Body of pancreas (tissue), 4 donors: Measurements from ENCODE around the gene LGALS13. TPM values are rescaled to one million over a fixed set of nuclear protein-coding genes. Genes with fewer than 3 reads are reported as not detected.

Experiments used
- ATAC-seq: fragments of 150-250 bp; one replicate; pipeline ENCODE4 v1.9.1; 2016
- DNase-seq, 4 donors: peaks; one replicate each; pipeline ENCODE4 v3.0.0-alpha.2; 2019
- H3K27ac ChIP-seq, 4 donors: fragments of 200-600 bp; sonication (generic); 1 replicate in 3 of 4; 2 replicates in 1 of 4; pipeline versions ENCODE4 v1.5.1 to v1.6.1; 2016 to 2019; ENCODE audit warnings: mild to moderate bottlenecking in 1 of 4, mixed read lengths in 1 of 4, moderate library complexity in 1 of 4
- H3K27me3 ChIP-seq, 2 donors: fragments of 200-600 bp; sonication (generic); one replicate each; pipeline ENCODE4 v1.6.0; 2016; ENCODE audit warnings: mild to moderate bottlenecking in 1 of 2
- H3K36me3 ChIP-seq, 2 donors: fragments of 200-600 bp; sonication (generic); replicated peaks in 1 of 2; 2 replicates each; pipeline ENCODE4 v1.5.1; 2016; ENCODE audit warnings: low read depth in 2 of 2; ENCODE audit not compliant: insufficient read depth in 1 of 2
- H3K4me1 ChIP-seq: fragments of 200-600 bp; sonication (generic); one replicate; pipeline ENCODE4 v1.6.0; 2016
- H3K4me3 ChIP-seq, 2 donors: fragments of 200-600 bp; sonication (generic); 1 replicate in 1 of 2; 2 replicates in 1 of 2; pipeline ENCODE4 v1.5.1; 2016 to 2019
- H3K9me3 ChIP-seq, 3 donors: fragments of 200-600 bp; sonication (generic); 1 replicate in 2 of 3; 2 replicates in 1 of 3; pipeline ENCODE4 v1.5.1; 2016
- POLR2A ChIP-seq, 3 donors: fragments of 450-650 bp; IDR thresholded peaks; one replicate each; pipeline ENCODE4 v1.6.1; 2016; ENCODE audit warnings: antibody characterized with exemption in 3 of 3, mild to moderate bottlenecking in 2 of 3
- WGBS, 2 donors: methylation state at CpG; one replicate each; pipeline ENCODE4 v1.1.5; 2017; 5-methylcytosine and 5-hydroxymethylcytosine counted together
- intact Hi-C: fragments of 100-400 bp; cut with DNase I; formaldehyde crosslinking; loops from one replicate; pipeline ENCODE4 v1.15.1; 2023
- total RNA-seq, 2 donors: library from RNA; depleted of rRNA; stranded (reverse); fragments of >200 nt; gene quantifications; one replicate each; pipeline ENCODE4 v1.1.0, GENCODE V29; 2016
- TF ChIP-seq, protein P1 (sequence below), 7 experiments: fragments of 450-650 bp in 4 of 7; fragments of 200-600 bp in 3 of 7; sonication (generic) in 3 of 7; IDR thresholded peaks; one replicate each; pipeline ENCODE4 v1.5.1; 2016 to 2019; ENCODE audit warnings: antibody characterized with exemption in 7 of 7

The LGALS13 gene
- total RNA-seq, 2 donors from 2014 or later: not detected

DNA sequence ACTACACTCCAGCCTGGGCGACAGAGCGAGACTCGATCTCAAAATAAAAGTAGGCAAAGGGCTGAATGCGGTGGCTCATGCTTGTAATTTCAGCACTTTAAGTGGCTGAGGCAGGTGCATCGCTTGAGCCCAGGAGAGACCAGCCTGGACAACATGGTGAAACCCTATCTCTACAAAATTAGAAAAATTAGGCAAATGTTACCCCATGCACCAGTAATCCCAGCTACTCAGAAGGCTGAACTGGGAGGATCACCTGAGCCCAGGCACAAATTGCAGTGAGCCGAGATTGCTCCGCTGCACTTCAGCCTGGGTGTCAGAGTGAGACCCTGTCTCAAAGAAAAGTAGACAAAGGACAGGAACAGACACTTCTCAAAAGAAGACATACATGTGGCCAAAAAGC is 9.9 kb upstream of the LGALS13 start:
- no peaks in the 10 kb centered on the region for H3K9me3 ChIP-seq
- ATAC-seq: no peak
- H3K36me3 ChIP-seq: no peaks in the 10 kb centered on the region
- no peaks in the 10 kb centered on the region for H3K4me1 ChIP-seq
- WGBS, 2 donors: 69 to 79% methylated on average over 7 of the region's 7 CpGs
- TF ChIP-seq POLR2A (IDR thresholded peaks at IDR 0.05): no peak
- TF ChIP-seq, protein P1, sequence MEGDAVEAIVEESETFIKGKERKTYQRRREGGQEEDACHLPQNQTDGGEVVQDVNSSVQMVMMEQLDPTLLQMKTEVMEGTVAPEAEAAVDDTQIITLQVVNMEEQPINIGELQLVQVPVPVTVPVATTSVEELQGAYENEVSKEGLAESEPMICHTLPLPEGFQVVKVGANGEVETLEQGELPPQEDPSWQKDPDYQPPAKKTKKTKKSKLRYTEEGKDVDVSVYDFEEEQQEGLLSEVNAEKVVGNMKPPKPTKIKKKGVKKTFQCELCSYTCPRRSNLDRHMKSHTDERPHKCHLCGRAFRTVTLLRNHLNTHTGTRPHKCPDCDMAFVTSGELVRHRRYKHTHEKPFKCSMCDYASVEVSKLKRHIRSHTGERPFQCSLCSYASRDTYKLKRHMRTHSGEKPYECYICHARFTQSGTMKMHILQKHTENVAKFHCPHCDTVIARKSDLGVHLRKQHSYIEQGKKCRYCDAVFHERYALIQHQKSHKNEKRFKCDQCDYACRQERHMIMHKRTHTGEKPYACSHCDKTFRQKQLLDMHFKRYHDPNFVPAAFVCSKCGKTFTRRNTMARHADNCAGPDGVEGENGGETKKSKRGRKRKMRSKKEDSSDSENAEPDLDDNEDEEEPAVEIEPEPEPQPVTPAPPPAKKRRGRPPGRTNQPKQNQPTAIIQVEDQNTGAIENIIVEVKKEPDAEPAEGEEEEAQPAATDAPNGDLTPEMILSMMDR (IDR thresholded peaks at IDR 0.05): no peak
- DNase-seq: no peak
- H3K4me3 ChIP-seq: no peak overlapping the region
- no peak overlapping the region for H3K27ac ChIP-seq
- intact Hi-C loops: no loop called here
- H3K27me3 ChIP-seq: no peaks in the 10 kb centered on the region

DNA sequence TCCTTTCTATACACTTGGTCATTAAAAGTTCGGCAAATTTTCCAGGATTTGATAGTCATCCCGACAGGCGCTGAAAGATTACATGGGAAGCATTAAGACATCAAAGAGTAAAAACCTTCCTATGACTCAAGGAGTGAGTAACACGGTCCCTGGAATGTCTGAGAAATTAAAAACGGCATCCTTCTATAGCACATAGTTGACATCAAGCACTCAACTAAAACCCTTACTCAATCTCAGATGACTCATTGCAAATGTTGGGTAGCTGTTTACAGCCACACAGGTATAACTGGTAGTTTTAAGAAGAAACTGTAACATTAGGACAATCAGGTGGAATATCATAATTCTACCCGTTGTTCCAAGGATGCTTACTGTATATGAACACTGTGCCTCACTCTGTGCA is 6.4 kb upstream of the LGALS13 start:
- H3K27me3 ChIP-seq: no peaks in the 10 kb centered on the region

DNA sequence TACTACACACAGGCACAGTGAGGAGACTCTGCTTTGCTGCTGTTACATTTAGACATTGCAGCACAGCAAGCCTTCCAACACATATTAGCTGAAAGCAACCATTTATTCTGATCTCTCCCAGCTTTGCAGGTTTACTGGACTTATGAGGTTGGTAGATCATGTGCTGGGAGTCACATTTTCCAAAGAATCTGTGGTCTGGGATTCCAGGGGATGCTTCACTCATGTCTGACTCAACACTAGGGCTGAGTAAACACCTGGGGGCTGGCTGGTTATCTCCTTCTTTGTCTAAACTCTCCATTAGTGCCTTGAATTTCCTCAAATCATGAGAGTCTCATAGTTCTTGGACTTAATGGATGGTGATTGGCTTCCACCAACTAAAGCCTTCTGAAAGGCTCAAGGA is 5.4 kb upstream of the LGALS13 start:
- no peak for TF ChIP-seq POLR2A (IDR thresholded peaks at IDR 0.05)
- TF ChIP-seq, protein P1 (IDR thresholded peaks at IDR 0.05): no peak
- no peak for ATAC-seq

More for the DNA sequence above, 6.4 kb upstream of the LGALS13 start:
- no peak overlapping the region for H3K4me3 ChIP-seq
- H3K9me3 ChIP-seq: peaks cover 0 to 4% (median 0%) of the 10 kb centered on the region in 3 donors
- H3K27ac ChIP-seq: no peak overlapping the region
- H3K4me1 ChIP-seq: no peaks in the 10 kb centered on the region
- no peaks in the 10 kb centered on the region for H3K36me3 ChIP-seq
- 59 to 66% methylated on average over 6 of the region's 6 CpGs for WGBS, 2 donors
- ATAC-seq (no peak), DNase-seq (no peak)
- intact Hi-C loops: no loop called here
- TF ChIP-seq, protein P1 (IDR thresholded peaks at IDR 0.05): no peak
- no peak for TF ChIP-seq POLR2A (IDR thresholded peaks at IDR 0.05)

DNA sequence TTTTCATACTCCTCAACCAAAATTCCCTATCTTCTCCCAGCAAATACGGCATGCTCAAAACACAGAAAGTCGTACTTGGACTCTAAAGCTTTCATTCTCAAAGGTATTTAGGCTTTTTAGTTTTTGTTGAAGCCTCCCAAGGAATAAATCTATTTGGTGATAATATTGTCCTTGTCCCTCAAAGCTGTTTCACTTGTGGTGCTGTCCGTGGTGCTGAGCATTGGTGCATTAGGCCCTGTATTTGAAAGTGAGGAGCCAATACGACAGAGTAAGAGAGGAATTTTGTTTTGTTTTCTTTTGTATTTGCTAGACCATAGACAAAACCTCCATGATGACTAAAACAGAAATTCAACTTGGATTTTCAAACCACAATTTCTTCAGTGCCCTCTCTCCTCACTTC is 3.2 kb upstream of the LGALS13 start:
- no peaks in the 10 kb centered on the region for H3K4me1 ChIP-seq
- 12 to 17% methylated on average over 4 of the region's 4 CpGs for WGBS, 2 donors
- no peak overlapping the region for H3K4me3 ChIP-seq
- H3K36me3 ChIP-seq: no peaks in the 10 kb centered on the region
- H3K9me3 ChIP-seq: peaks cover 0 to 4% (median 0%) of the 10 kb centered on the region in 3 donors
- no peaks in the 10 kb centered on the region for H3K27me3 ChIP-seq
- no peak overlapping the region for H3K27ac ChIP-seq
- DNase-seq (no peak), ATAC-seq (no peak)
- TF ChIP-seq POLR2A (IDR thresholded peaks at IDR 0.05): no peak
- TF ChIP-seq, protein P1 (IDR thresholded peaks at IDR 0.05): no peak
- intact Hi-C loops: no loop called here

More for the DNA sequence above, 5.4 kb upstream of the LGALS13 start:
- H3K4me1 ChIP-seq: no peaks in the 10 kb centered on the region
- H3K27me3 ChIP-seq: no peaks in the 10 kb centered on the region
- intact Hi-C loops: no loop called here
- no peak overlapping the region for H3K27ac ChIP-seq
- peaks cover 0 to 4% (median 0%) of the 10 kb centered on the region in 3 donors for H3K9me3 ChIP-seq
- no peak overlapping the region for H3K4me3 ChIP-seq
- no peaks in the 10 kb centered on the region for H3K36me3 ChIP-seq
- DNase-seq: no peak

DNA sequence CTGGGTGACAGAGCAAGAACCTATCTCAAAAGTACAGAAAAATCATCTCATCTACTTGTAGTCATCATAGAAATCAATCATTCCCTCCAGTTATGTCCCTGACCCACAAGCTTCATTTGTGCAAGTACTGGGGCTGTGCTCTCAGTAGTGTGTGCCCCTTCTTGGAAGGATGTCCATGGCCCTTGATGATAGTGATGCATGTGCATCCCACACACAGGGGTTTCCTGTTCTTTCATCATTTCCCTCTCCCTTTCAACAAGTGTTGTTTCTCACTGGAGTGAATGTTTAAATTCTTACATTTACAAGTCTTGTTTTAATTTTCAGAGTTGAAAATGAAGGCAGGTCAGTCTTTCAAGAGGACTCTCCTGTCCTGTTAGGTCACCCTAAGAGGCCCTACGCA is 1.5 kb downstream of the LGALS13 start:
- WGBS, 2 donors: 46 to 60% methylated on average over 1 of the region's 1 CpG

More for the DNA sequence above, 1.5 kb downstream of the LGALS13 start:
- no peak for TF ChIP-seq POLR2A (IDR thresholded peaks at IDR 0.05)
- TF ChIP-seq, protein P1 (IDR thresholded peaks at IDR 0.05): no peak
- no peak for ATAC-seq
- Histone ChIP-seq H3K27me3 (no peaks in the 10 kb centered on the region), H3K36me3 (no peaks in the 10 kb centered on the region), H3K4me3 (no peak overlapping the region), H3K27ac (no peak overlapping the region), H3K4me1 (no peaks in the 10 kb centered on the region), H3K9me3 (no peaks in the 10 kb centered on the region)
- intact Hi-C loops: no loop called here
- DNase-seq: no peak
